PC-3 (cell line): ENCODE data around the gene RASAL1.

Experiments
- EZH2 ChIP-seq: fragments of 300-600 bp; sonication (generic); IDR thresholded peaks from one replicate; pipeline ENCODE4 v1.6.1; 2017; ENCODE audit warnings: antibody characterized with exemption, mild to moderate bottlenecking, low read length; ENCODE audit not compliant: unreplicated experiment
- EZH2phosphoT487 ChIP-seq: fragments of 300-600 bp; sonication (generic); IDR thresholded peaks from 2 replicates; pipeline ENCODE4 v1.6.1; 2018; ENCODE audit warnings: mild to moderate bottlenecking, antibody characterized with exemption, low read length, borderline replicate concordance
- TF ChIP-seq, protein P1 (sequence below): fragments of 300-600 bp; sonication (generic); conservative IDR thresholded peaks from 2 replicates; pipeline ENCODE4 v1.5.1; 2017; ENCODE audit warnings: antibody characterized with exemption, low read depth, mild to moderate bottlenecking, low read length

DNA sequence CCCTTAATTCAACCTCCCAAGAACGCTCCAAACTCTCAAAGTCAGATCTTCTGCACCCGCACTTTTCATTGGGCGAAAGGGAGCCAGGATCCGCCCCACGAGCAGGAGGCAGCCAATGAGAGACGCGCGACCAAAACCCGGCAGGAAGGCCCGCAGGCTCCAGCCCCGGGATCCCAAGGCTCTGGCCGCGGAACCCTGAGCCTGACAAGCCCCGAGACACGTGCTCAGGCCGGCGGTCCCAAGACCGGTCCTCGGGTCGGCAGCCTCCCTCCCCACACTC lies 49.3 kb upstream of the RASAL1 start:
- TF ChIP-seq, protein P1, sequence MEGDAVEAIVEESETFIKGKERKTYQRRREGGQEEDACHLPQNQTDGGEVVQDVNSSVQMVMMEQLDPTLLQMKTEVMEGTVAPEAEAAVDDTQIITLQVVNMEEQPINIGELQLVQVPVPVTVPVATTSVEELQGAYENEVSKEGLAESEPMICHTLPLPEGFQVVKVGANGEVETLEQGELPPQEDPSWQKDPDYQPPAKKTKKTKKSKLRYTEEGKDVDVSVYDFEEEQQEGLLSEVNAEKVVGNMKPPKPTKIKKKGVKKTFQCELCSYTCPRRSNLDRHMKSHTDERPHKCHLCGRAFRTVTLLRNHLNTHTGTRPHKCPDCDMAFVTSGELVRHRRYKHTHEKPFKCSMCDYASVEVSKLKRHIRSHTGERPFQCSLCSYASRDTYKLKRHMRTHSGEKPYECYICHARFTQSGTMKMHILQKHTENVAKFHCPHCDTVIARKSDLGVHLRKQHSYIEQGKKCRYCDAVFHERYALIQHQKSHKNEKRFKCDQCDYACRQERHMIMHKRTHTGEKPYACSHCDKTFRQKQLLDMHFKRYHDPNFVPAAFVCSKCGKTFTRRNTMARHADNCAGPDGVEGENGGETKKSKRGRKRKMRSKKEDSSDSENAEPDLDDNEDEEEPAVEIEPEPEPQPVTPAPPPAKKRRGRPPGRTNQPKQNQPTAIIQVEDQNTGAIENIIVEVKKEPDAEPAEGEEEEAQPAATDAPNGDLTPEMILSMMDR, result no peak
- no peak for TF ChIP-seq EZH2
- no peak for TF ChIP-seq EZH2phosphoT487
